HG03521 (cell line): ENCODE measurements around the gene KDM2A.

Experiments used
- ATAC-seq: cut with Tn5 transposase; IDR thresholded peaks from one replicate; pipeline ENCODE4 v1.9.1; 2021; ENCODE audit warnings: mild to moderate bottlenecking, moderate library complexity; ENCODE audit not compliant: unreplicated experiment

KDM2A gene

DNA sequence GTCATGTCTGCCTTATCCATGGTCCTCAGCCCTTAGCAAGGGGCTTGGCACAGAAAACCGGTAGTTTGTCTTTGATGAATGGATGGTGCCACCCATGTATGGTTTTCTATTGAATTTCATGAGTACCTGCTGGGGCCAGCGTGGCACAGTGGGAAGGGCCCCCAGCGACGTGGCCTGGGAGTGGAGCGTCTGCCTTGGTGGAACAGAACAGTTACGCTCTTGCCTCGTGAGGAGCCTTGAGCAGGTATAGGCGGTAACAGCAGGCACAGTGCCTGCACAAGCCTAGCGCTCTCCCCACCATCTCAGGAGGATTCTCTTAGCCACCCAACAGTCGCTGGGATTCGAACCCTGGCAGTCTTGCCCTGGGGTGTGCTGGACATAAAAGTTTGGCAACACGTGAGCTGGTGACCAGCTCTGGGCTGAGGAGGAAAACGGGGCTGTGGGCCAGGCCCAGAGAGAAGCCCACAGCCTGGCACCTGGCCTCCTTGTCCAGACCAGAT, 181.2 kb downstream of the KDM2A start:
- ATAC-seq = no peak

DNA sequence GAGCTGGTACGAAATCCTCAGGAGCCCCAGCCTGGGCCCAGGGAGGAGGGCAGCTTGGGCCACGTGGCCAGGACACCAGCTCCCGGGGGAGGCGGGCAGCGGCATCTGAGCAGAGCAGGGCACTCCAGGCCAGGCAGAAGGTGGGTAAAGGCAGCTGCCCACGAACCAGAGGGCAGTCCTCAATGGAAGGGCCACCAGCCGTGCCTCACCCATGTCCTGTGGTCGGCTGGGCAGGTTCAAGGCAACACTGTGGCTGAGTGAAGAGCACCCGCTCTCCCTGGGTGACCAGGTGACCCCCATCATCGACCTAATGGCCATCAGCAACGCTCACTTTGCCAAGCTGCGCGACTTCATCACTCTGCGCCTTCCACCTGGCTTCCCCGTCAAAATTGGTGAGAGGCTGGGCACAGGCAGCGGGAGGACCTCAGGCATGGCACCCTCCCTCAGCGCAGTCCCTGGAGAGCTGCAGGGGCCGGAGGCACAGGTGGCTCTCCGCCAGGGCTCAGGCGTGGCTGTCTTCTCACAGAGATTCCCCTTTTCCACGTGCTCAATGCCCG, 181.8 kb downstream of the KDM2A start:
- no peak for ATAC-seq

DNA sequence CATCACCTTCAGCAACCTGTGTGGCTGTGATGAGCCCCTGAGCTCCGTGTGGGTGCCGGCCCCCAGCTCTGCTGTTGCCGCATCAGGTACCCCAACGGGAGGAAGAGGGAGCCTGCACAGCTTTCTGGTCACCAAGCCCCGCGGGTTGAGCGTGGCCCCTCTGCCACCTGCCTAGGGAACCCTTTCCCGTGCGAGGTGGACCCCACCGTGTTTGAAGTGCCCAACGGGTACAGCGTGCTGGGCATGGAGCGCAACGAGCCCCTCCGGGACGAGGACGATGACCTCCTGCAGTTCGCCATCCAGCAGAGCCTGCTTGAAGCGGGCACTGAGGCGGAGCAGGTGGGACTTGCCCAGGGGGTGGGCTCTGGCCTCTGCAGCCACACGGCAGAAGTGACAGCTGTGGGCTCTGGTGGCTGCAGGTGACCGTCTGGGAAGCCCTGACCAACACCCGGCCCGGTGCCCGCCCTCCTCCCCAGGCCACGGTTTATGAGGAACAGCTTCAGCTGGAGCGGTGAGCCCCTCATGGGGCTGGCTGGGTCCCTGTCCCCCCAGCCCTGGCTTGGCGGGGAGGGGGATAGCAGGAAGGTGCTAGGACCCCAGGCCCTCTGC, 182.4 kb downstream of the KDM2A start:
- ATAC-seq = no peak

DNA sequence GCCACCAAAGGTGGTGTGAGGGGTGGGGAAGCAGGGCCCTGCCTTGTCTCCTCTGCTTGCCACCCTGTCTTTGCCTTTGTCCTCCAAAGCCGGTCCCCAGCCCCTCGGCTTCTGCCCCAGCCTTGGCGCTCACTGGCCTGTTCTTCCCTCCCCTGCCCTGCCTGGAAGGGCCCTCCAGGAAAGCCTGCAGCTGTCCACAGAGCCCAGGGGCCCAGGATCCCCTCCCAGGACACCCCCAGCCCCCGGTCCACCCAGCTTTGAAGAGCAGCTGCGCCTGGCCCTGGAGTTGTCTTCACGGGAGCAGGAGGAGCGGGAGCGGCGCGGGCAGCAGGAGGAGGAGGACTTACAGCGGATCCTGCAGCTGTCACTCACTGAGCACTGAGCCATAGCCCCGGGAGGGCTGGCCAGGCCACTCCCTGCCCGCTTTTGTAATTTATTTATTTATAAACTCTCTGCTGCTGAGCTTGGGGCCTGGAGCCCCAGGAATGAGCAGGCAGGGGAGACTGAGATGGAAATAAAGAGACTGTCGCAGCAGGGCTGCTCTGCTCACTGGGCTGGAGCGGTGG, 183.0 kb downstream of the KDM2A start:
- no peak for ATAC-seq

DNA sequence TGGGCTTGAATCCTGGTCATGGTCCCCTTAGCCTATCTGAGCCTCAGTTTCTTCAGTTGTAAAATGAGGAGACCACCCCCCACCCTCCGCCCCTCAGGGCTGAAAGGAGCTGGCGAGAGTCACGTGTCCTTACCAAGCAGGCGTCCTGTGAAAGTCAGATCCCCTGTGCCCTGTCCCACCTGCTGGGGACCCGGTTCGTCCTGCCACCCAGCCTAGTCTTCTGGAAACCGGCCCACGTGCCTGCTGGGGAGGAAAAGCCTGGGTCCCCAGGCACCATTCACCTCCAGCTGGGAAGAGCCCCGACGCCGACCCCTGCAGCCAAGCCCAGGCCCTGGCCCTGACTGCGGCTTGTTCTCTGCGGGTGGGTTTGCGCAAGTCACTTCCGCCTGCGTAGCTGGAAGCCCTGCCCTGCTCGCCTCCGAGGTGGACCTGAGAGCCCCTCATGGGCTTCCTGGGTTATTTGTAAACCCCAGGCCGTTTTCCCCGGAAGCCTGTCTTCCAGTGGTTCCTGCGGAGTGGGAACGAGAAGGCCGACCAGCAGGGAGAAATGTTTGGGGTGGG, 183.6 kb downstream of the KDM2A start:
- ATAC-seq = no peak

DNA sequence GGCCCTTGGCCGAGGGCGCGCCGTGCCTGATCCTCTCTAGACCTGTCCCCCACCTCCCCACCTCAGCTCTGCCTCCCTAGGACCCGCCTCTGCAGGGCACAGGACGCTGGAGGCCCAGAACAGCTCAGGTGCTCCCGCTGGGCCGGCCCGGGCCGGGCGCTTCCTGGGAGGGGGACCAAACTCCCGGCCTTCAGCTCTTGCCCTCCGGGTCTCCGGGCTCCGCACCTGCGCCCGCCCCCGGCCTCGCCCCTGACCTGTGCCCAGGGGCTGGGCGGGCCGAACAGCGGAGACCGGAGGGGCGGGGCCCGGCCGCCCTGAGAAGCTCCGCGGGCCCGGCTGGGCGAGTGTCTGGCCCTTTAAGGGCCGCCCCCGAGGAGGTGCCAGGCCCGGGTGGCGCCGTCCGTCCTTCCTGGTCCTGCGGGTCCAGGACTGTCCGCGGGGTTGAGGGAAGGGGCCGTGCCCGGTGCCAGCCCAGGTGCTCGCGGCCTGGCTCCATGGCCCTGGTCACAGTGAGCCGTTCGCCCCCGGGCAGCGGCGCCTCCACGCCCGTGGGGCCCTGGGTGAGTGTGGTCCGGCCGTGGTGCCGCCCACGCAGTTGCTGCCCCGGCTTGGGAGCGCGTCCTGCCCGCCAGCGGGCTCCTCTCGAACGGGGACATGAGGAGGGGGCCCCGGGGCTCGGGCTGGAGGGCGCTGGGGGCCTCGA, 184.2 kb downstream of the KDM2A start, which contains the start of gene SSH3:
SSH3 (plus strand) TSS at position 399 of the 703 bp plus-strand sequence; CDS start at position 495, 96 bp downstream.
- no peak for ATAC-seq

DNA sequence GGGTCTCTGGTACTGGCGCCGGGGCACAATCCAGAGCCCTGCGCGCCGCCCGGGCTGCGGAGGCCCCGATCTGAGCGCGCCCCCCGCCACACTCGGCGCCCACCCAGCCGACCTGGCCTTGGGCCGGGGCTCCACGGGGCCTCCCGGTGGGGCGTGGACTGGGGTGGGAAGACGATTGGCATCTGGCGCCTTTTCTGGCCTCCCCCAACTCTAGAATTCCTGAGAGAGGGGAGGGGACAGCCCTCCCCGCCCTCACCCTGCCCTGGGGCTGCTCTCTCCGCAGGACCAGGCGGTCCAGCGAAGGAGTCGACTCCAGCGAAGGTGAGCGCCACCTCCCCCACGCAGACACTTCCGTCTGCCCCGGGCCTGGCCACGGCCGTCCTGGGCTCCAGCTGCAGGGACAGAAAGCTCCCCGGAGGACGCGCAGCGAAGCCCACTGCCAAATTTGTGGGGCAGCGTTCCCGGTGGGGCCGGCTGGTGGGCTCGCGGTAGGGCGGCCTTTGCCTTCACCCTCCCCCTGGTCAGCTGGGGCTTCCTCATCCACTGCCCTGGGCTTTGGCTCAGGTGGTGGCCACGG, 184.9 kb downstream of the KDM2A start:
- no peak for ATAC-seq

DNA sequence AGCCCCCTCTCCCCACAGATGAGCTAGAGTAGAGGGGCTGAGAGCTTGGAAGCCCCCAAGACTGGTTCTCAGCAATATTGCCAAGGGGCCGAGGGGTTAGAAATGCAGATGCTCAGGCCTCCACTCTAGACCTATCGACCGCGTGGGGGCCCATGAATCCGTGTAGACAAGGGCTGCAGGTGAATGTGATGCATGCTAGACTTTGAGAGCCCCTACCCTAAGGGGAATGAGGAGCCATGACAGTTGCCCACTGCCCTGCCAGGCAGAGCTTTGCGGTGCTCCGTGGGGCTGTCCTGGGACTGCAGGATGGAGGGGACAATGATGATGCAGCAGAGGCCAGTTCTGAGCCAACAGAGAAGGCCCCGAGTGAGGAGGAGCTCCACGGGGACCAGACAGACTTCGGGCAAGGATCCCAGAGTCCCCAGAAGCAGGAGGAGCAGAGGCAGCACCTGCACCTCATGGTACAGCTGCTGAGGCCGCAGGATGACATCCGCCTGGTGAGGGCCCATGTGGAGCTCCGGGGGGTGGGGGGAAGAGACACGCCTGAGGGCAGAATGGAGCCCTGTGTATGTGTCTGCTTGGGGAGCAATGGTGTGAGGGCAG, 185.5 kb downstream of the KDM2A start:
- no peak for ATAC-seq

DNA sequence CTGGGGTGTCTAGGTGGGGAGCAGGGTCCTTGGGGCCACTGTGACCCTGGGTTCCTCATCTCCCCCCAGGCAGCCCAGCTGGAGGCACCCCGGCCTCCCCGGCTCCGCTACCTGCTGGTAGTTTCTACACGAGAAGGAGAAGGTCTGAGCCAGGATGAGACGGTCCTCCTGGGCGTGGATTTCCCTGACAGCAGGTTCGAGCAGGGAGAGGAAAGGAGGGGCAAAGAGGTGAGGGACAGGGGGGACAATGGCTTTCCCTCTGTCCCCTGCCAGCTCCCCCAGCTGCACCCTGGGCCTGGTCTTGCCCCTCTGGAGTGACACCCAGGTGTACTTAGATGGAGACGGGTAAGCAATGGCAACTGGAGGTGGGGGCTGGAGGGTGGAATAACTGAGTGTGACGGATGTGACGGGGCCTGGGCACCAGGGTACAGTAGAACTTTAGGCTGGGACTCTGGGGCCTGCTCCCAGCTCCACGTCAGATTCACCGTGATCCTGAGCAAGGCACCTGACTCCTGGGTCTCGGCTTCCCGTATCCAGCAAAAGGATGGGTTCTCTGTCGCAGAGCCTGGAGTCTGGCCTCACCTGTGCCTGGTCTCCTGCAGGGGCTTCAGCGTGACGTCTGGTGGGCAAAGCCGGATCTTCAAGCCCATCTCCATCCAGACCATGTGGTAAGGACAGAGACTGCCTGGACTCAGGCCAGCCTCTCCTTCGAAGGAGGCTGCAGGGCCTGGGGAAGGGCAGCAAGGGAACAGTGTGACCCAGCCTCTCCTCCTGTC, 187.9 kb downstream of the KDM2A start:
- ATAC-seq = no peak

DNA sequence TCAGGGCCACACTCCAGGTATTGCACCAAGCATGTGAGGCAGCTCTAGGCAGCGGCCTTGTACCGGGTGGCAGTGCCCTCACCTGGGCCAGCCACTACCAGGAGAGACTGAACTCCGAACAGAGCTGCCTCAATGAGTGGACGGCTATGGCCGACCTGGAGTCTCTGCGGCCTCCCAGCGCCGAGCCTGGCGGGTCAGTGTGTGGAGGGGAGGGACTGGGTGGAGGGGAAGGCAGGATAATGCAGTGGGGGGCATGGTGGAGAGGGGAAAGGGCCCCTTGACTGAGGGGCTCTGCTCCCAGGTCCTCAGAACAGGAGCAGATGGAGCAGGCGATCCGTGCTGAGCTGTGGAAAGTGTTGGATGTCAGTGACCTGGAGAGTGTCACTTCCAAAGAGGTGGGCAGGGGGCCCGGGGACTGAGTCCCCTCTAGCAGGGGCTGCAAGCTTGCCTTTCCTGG, 188.5 kb downstream of the KDM2A start:
- no peak for ATAC-seq
